Kidney epithelial cell (primary cell): Measurements from ENCODE around the gene CD79A. TPM values are rescaled to one million over a fixed set of nuclear protein-coding genes. Genes with fewer than 3 reads are reported as not detected.

Experiments used
- DNase-seq: peaks from one replicate; pipeline ENCODE4 v3.0.0-alpha.2; 2010; ENCODE audit warnings: low read depth
- H3K27me3 ChIP-seq: 2 replicates; pipeline ENCODE4 v1.6.0; 2011; ENCODE audit warnings: low read length; ENCODE audit not compliant: control insufficient read depth, insufficient read depth
- H3K36me3 ChIP-seq: 2 replicates; pipeline ENCODE4 v1.5.1; 2011; ENCODE audit warnings: low read length; ENCODE audit not compliant: control insufficient read depth, insufficient read depth
- H3K4me3 ChIP-seq: 2 replicates; pipeline ENCODE4 v1.5.1; 2011; ENCODE audit warnings: low read depth, mild to moderate bottlenecking, control low read depth, low read length
- total RNA-seq: library from RNA; depleted of rRNA; stranded (reverse); fragments of >200 nt; gene quantifications from 2 replicates; pipeline ENCODE4 v1.2.3, GENCODE V29; 2015
- TF ChIP-seq, protein P1 (sequence below): IDR thresholded peaks from 2 replicates; pipeline ENCODE4 v1.5.1; 2011; ENCODE audit warnings: mild to moderate bottlenecking, moderate library complexity, low read length, control low read depth, inconsistent platforms; ENCODE audit not compliant: insufficient read depth, poor library complexity, severe bottlenecking

CD79A gene
- total RNA-seq, 1 donor from 2014 or later = not detected

DNA sequence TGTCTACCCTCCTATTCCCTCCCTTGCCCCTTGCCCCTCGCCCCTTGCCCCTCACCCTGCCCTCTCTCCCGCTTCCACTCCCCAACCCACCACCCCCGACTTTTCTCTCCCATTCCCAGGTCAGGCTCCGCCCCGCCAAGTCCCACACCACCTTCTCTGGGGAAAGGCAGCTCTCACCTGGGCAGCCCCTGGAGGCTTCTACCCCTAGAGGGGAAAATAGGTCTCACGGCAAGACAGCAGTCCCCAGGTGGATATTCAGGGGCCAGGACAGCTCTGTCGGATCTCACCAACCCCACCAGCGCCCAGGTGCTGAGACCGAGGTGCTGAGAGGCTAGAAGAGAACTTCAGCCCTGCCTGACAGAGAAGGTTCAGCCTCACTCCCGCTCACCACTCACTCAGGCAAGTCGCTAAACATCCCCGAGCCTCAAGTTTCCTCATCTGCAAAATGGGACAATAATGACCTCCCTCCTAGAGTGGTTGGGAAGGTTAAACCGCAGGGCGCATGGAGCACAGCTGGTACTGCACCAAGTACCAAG, 52.5 kb downstream of the CD79A start:
- Histone ChIP-seq H3K27me3 (peaks cover 93% of the 10 kb centered on the region), H3K4me3 (no peak overlapping the region), H3K36me3 (no peaks in the 10 kb centered on the region)
- DNase-seq = no peak
- TF ChIP-seq, protein P1, sequence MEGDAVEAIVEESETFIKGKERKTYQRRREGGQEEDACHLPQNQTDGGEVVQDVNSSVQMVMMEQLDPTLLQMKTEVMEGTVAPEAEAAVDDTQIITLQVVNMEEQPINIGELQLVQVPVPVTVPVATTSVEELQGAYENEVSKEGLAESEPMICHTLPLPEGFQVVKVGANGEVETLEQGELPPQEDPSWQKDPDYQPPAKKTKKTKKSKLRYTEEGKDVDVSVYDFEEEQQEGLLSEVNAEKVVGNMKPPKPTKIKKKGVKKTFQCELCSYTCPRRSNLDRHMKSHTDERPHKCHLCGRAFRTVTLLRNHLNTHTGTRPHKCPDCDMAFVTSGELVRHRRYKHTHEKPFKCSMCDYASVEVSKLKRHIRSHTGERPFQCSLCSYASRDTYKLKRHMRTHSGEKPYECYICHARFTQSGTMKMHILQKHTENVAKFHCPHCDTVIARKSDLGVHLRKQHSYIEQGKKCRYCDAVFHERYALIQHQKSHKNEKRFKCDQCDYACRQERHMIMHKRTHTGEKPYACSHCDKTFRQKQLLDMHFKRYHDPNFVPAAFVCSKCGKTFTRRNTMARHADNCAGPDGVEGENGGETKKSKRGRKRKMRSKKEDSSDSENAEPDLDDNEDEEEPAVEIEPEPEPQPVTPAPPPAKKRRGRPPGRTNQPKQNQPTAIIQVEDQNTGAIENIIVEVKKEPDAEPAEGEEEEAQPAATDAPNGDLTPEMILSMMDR = no peak

DNA sequence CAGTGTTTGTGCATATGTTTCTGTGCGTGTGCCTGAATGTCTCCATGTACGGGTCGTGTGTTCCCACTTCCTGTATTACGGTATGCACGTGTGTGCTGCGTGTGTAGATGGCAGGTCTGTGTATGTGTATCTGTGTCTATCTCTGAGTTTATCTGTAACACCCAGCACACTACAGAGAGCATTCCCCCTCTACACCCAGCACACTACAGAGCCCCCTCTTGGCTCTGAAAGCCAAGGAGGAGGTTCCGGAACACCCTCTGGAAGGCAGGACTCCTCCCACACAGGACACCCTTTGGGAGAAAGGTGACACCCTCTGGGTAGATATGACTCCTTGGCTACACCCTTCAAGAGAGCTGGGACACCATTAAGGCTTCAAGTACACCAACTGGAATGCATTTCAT, 53.2 kb downstream of the CD79A start:
- TF ChIP-seq, protein P1 = no peak
- Histone ChIP-seq H3K36me3 (no peaks in the 10 kb centered on the region), H3K27me3 (peaks cover 93% of the 10 kb centered on the region), H3K4me3 (no peak overlapping the region)
- DNase-seq = no peak

Other genes starting within 250 kb of the CD79A start
- gene CEACAM7, start 189.0 kb upstream of the CD79A start, total RNA-seq = not detected in 2 replicates
- gene CEACAM5, start 168.7 kb upstream of the CD79A start, total RNA-seq = not detected in 2 replicates
- 0.13 TPM in 1 of 2 replicates, not detected in the other for gene CEACAM6, start 121.7 kb upstream of the CD79A start, total RNA-seq
- not detected in 2 replicates for gene CEACAM3, start 80.7 kb upstream of the CD79A start, total RNA-seq
- not detected in 2 replicates for gene LYPD4, start 32.6 kb upstream of the CD79A start, total RNA-seq
- gene DMRTC2, start 32.2 kb upstream of the CD79A start, total RNA-seq = not detected in 2 replicates
- 1,699 and 2,835 TPM in 2 replicates for gene RPS19, start 17.0 kb upstream of the CD79A start, total RNA-seq
- gene ARHGEF1, start 5.9 kb downstream of the CD79A start, total RNA-seq = 72.2 and 81.5 TPM in 2 replicates
- not detected in 2 replicates for gene ERFL, start 51.2 kb downstream of the CD79A start, total RNA-seq
- gene RABAC1, start 82.0 kb downstream of the CD79A start, total RNA-seq = 126 and 130 TPM in 2 replicates
- 1.4 TPM in 1 of 2 replicates, not detected in the other for gene ATP1A3, start 117.0 kb downstream of the CD79A start, total RNA-seq
- gene GRIK5, start 192.9 kb downstream of the CD79A start, total RNA-seq = 14.2 and 20.2 TPM in 2 replicates
- gene ZNF574, start 198.9 kb downstream of the CD79A start, total RNA-seq = 17.3 and 27.0 TPM in 2 replicates